HepG2 (cell line): ENCODE data around the gene CD300A. TPM values are rescaled to one million over a fixed set of nuclear protein-coding genes. Genes with fewer than 3 reads are reported as not detected.

Experiments
- AFF4 ChIP-seq: sonication (generic); formaldehyde crosslinking; IDR thresholded peaks from 2 replicates; pipeline ENCODE4 v1.4.0; 2020; ENCODE audit warnings: missing genetic modification reagents
- ESRRA ChIP-seq: sonication (generic); formaldehyde crosslinking; IDR thresholded peaks from 2 replicates; pipeline ENCODE4 v1.5.1; 2020; ENCODE audit warnings: mild to moderate bottlenecking, low read depth, missing genetic modification reagents
- MXD4 ChIP-seq: IDR thresholded peaks from 2 replicates; pipeline ENCODE4 v1.6.1; 2016; ENCODE audit warnings: mild to moderate bottlenecking, missing biosample characterization, missing genetic modification reagents
- PCBP2 ChIP-seq: fragments of 200-400 bp; formaldehyde crosslinking; optimal IDR thresholded peaks from 2 replicates; pipeline ENCODE3; 2018; ENCODE audit warnings: low read length, low read depth; ENCODE audit not compliant: poor library complexity, severe bottlenecking
- RFX1 ChIP-seq: fragments of 450-650 bp; IDR thresholded peaks from 2 replicates; pipeline ENCODE4 v1.6.1; 2017
- SNAPC2 ChIP-seq: sonication (generic); formaldehyde crosslinking; IDR thresholded peaks from 2 replicates; pipeline ENCODE4 v1.8.1; 2022; ENCODE audit warnings: mild to moderate bottlenecking, missing genetic modification reagents
- SOX6 ChIP-seq, 2 experiments: fragments of 450-650 bp in 1 of 2; sonication (generic) in 1 of 2; formaldehyde crosslinking in 1 of 2; IDR thresholded peaks; 2 replicates each; pipeline versions ENCODE4 v1.4.0 to v1.6.1; 2017 to 2020; ENCODE audit warnings: antibody characterized with exemption in 1 of 2, mild to moderate bottlenecking in 1 of 2, missing genetic modification reagents in 1 of 2
- TSC22D2 ChIP-seq: sonication (generic); formaldehyde crosslinking; IDR thresholded peaks from 2 replicates; pipeline ENCODE4 v1.5.1; 2020; ENCODE audit warnings: missing genetic modification reagents, mild to moderate bottlenecking, borderline replicate concordance
- ZBTB1 ChIP-seq: sonication (generic); formaldehyde crosslinking; IDR thresholded peaks from 2 replicates; pipeline ENCODE4 v1.4.0; 2020; ENCODE audit warnings: missing genetic modification reagents, borderline replicate concordance
- ZNF180 ChIP-seq: sonication (generic); formaldehyde crosslinking; IDR thresholded peaks from 2 replicates; pipeline ENCODE4 v1.4.0; 2020; ENCODE audit warnings: low read depth, missing genetic modification reagents, borderline replicate concordance
- ZNF576 ChIP-seq: sonication (generic); formaldehyde crosslinking; IDR thresholded peaks from 2 replicates; pipeline ENCODE4 v1.4.0; 2020; ENCODE audit warnings: mild to moderate bottlenecking, missing genetic modification reagents
- ZNF674 ChIP-seq: sonication (generic); formaldehyde crosslinking; IDR thresholded peaks from 2 replicates; pipeline ENCODE4 v1.5.0; 2020; ENCODE audit warnings: low read depth, mild to moderate bottlenecking, missing genetic modification reagents
- polyA plus RNA-seq, 8 experiments: library from polyadenylated mRNA; depleted of rRNA in 3 of 8; stranded (reverse) in 7 of 8; unstranded in 1 of 8; fragments of >200 nt; fragmentation: Illumina TruSeq in 4 of 8; extraction: Trizol in 4 of 8; gene quantifications; 2 replicates each; pipeline versions ENCODE4 v1.2.1 to v1.2.3, GENCODE V29; 2011 to 2016; ENCODE audit warnings: low read depth in 4 of 8, missing spikeins in 1 of 8, mixed read lengths in 1 of 8; ENCODE audit not compliant: insufficient read depth in 1 of 8
- total RNA-seq, 5 experiments: library from RNA; depleted of rRNA; stranded (reverse); fragments of >200 nt; fragmentation: Illumina TruSeq; extraction: Trizol; gene quantifications; 2 replicates each; pipeline ENCODE4 v1.2.3, GENCODE V29; 2016; ENCODE audit warnings: low read depth in 1 of 5
- TF ChIP-seq, protein P1 (sequence below): IDR thresholded peaks from 2 replicates; pipeline ENCODE4 v1.6.1; 2016; ENCODE audit warnings: mild to moderate bottlenecking, missing biosample characterization, missing genetic modification reagents
- TF ChIP-seq, protein P2 (sequence below): sonication (generic); formaldehyde crosslinking; IDR thresholded peaks from 2 replicates; pipeline ENCODE4 v1.5.0; 2020; ENCODE audit warnings: missing genetic modification reagents, mild to moderate bottlenecking, borderline replicate concordance
- TF ChIP-seq, protein P3 (sequence below): sonication (generic); formaldehyde crosslinking; IDR thresholded peaks from 2 replicates; pipeline ENCODE4 v1.5.1; 2020; ENCODE audit warnings: missing genetic modification reagents, mild to moderate bottlenecking, borderline replicate concordance
- TF ChIP-seq, protein P4 (sequence below): sonication (generic); formaldehyde crosslinking; IDR thresholded peaks from 2 replicates; pipeline ENCODE4 v1.8.0; 2022; ENCODE audit warnings: mild to moderate bottlenecking, missing genetic modification reagents, borderline replicate concordance

CD300A gene
- total and polyA plus RNA-seq, 2 of the 13 experiments (the other 11 are each of a cell fraction or from before 2014, with no cell fraction given) = not detected

DNA sequence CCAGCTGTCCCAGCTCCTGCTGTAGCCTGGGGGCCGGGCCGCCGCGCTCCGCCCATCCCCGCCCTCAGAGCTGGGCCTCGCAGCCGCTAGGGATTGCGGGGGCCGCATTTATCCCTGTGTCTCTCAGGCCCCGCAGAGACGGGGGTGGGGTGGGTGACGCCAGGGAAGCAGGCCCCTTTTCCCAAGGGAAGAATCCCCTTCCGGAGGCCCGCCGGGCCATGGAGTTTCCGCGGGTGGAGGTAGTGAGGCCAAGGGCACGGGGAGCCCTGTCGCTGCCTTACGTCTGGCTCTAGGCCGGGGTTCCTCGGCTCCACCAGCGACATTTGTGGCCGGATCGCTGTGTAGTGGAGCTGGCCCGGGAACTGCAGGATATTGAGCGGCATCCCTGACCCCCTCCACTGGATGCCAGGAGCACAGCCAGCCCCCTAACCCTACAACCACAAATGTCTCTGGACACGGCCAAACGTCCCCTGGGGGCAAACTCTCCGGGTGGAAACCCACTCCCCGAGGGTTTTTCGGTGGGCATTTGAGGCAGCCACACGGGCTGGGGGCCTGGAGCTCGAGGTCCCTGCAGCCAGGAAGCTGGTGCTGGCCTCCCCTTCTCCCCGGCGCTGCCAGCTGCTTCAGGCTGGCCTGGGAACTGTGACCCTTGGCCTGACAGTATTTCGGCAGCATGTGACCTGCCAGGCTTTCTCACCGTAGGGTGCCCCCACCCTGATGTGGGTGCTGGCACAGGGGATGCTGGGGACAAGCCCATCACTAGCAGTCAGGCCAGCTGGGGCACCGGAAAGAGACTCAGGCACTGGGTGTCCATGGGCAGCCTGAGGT lies 12.0 kb upstream of the CD300A start (continued):
- TF ChIP-seq AFF4 (CRISPR knock-in tag) (no peak), ZBTB1 (CRISPR knock-in tag) (no peak), PCBP2 (no peak), TSC22D2 (peak; percentile 74; the same call in 1 of the 2 replicates), SNAPC2 (CRISPR knock-in tag) (no peak; the same call in 1 of the 2 replicates), ZNF180 (0 out of 2 replicates have a peak, but pooled peaks have one; percentile 21), MXD4 (CRISPR knock-in tag) (no peak), RFX1 (no peak), ZNF576 (no peak), SOX6 (IDR thresholded peaks at IDR 0.05) (no peak), SOX6 (CRISPR knock-in tag; IDR thresholded peaks at IDR 0.05) (peak; percentile 65), ESRRA (CRISPR knock-in tag) (peak; percentile 63), ZNF674 (CRISPR knock-in tag) (no peak)
- TF ChIP-seq, protein P1, sequence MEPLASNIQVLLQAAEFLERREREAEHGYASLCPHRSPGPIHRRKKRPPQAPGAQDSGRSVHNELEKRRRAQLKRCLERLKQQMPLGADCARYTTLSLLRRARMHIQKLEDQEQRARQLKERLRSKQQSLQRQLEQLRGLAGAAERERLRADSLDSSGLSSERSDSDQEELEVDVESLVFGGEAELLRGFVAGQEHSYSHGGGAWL (CRISPR knock-in tag) = no peak; the same call in 1 of the 2 replicates
- TF ChIP-seq, protein P2, sequence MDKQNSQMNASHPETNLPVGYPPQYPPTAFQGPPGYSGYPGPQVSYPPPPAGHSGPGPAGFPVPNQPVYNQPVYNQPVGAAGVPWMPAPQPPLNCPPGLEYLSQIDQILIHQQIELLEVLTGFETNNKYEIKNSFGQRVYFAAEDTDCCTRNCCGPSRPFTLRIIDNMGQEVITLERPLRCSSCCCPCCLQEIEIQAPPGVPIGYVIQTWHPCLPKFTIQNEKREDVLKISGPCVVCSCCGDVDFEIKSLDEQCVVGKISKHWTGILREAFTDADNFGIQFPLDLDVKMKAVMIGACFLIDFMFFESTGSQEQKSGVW (CRISPR knock-in tag) = no peak
- TF ChIP-seq, protein P3, sequence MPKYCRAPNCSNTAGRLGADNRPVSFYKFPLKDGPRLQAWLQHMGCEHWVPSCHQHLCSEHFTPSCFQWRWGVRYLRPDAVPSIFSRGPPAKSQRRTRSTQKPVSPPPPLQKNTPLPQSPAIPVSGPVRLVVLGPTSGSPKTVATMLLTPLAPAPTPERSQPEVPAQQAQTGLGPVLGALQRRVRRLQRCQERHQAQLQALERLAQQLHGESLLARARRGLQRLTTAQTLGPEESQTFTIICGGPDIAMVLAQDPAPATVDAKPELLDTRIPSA = no peak
- TF ChIP-seq, protein P4, sequence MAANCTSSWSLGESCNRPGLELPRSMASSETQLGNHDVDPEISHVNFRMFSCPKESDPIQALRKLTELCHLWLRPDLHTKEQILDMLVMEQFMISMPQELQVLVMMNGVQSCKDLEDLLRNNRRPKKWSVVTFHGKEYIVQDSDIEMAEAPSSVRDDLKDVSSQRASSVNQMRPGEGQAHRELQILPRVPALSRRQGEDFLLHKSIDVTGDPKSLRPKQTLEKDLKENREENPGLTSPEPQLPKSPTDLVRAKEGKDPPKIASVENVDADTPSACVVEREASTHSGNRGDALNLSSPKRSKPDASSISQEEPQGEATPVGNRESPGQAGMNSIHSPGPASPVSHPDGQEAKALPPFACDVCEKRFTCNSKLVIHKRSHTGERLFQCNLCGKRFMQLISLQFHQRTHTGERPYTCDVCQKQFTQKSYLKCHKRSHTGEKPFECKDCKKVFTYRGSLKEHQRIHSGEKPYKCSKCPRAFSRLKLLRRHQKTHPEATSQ (CRISPR knock-in tag) = 0 out of 2 replicates have a peak, but pooled peaks have one; percentile 19
